GM20000 (cell line): ENCODE results near the gene SNRNP40.
A peak's percentile ranks its signal among the peaks of the same experiment; 100 is the strongest.

Source experiments
- DNase-seq: peaks from one replicate; pipeline ENCODE4 v3.0.0; 2012; ENCODE audit warnings: low spot score
- TF ChIP-seq, protein P1 (sequence below): IDR thresholded peaks from 2 replicates; pipeline ENCODE4 v1.5.1; 2012; ENCODE audit warnings: mild to moderate bottlenecking, control low read depth; ENCODE audit errors: extremely low read depth, missing control alignments

SNRNP40 gene

DNA sequence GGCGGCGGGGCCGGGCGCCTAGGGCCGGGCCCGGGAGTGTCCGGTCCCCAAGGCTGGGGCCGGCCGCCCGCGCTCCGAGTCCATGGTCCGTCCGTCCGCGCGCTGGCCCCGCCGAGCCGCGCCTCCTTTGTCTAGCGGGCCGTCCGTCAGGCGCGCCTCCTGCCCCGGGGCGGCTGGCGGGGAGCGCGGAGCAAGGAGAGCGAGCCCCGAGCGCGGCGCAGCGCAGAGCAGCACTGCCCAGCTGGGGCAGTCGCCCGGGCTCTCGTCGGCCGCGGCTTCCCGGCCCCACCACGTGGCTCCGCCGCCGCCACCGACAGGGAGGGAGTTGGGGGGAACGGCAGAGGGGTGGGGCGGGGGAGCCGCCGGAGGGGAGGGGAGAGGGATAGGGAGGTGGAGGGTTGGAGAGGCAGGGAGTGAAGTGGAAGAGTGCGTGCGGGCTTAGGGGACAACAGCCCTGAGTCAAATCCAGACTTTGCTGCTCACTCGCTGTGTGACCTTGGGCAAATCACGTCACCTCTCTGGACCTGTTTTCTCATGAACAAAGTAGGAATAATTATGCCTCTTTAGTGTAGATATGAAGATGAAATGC, 56.8 kb downstream of the SNRNP40 start, which contains the start of gene NKAIN1:
TSS of gene NKAIN1 (minus strand) at position 235 of the 589 bp plus-strand sequence. CDS start 340 bp downstream, outside the sequence.
- DNase-seq: peak; percentile 36
- TF ChIP-seq, protein P1, sequence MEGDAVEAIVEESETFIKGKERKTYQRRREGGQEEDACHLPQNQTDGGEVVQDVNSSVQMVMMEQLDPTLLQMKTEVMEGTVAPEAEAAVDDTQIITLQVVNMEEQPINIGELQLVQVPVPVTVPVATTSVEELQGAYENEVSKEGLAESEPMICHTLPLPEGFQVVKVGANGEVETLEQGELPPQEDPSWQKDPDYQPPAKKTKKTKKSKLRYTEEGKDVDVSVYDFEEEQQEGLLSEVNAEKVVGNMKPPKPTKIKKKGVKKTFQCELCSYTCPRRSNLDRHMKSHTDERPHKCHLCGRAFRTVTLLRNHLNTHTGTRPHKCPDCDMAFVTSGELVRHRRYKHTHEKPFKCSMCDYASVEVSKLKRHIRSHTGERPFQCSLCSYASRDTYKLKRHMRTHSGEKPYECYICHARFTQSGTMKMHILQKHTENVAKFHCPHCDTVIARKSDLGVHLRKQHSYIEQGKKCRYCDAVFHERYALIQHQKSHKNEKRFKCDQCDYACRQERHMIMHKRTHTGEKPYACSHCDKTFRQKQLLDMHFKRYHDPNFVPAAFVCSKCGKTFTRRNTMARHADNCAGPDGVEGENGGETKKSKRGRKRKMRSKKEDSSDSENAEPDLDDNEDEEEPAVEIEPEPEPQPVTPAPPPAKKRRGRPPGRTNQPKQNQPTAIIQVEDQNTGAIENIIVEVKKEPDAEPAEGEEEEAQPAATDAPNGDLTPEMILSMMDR: no peak

GRCh38 chr1:31238986-31239613, 57.5 kb downstream of the SNRNP40 start:
- DNase-seq: peak; percentile 39
- TF ChIP-seq, protein P1: no peak

DNA sequence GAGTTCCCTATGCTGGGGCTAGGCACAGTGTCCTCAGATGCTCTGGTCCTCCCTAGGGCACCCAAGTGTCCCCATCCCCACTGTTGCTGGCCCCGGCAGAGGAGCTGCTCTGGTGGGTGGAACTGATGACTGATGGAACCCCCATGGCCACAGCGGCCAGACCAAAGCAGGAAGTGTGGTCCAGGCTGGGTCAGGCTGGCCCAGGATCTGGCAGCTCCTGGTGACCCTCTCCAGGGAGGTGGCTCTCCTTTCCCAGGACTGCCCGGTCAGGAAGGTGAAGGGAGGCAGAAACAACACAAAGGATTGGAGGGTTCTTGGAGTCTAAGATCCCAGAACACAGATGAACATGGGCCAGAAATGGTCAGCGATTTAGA, 58.0 kb downstream of the SNRNP40 start:
- no peak for DNase-seq
- TF ChIP-seq, protein P1: no peak

DNA sequence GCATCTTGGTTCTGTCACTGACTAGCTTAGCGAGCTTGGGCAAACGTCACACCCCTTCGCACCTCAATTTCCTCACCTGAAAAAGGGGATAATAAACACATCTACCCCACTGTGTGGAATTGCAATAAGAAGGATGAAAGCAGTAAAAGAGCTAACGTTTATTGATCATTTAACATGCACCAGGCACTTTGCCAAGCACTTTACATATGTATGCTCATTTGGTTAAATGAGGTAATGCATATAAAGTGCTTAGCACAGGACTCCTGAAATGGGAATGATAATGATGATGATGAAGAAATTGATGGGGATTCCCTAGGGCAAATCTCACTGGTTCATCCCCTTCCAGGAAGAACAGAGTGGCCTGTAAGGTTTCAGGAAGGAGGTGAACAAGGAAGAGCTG, 61.7 kb downstream of the SNRNP40 start:
- DNase-seq: no peak
- TF ChIP-seq, protein P1: no peak

- TF ChIP-seq, protein P1: no peak
- DNase-seq: no peak
Observed at GRCh38 chr1:31234123-31234708, 62.4 kb downstream of the SNRNP40 start.

- TF ChIP-seq, protein P1: no peak
- DNase-seq: no peak
Observed at GRCh38 chr1:31232689-31233088, 63.9 kb downstream of the SNRNP40 start.

DNA sequence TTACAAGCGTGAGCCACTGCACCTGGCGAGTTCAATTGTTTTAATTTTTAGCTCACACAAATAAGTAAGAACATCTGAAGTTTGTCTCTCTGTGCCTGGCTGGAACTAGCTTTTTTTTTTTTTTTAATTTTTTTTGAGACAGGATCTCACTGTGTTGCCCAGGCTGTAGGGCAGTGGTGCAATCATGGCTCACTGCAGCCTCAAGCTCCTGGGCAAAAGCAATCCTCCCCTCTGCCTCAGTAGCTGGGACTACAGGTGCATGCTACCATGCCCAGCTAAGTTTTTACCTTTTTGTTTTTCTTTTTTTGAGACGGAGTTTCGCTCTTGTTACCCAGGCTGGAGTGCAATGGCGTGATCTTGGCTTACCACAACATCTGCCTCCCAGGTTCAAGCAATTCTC, 64.8 kb downstream of the SNRNP40 start:
- DNase-seq: no peak
- TF ChIP-seq, protein P1: no peak
